Liver (tissue), 9 donors: ENCODE results near the gene COX10. TPM values are rescaled to one million over a fixed set of nuclear protein-coding genes. Genes with fewer than 3 reads are reported as not detected.

ENCODE experiments used
- DNase-seq: peaks from one replicate; pipeline ENCODE4 v3.0.0-alpha.2; 2017; ENCODE audit warnings: low spot score
- H3K27ac ChIP-seq, 2 donors: one replicate each; pipeline ENCODE4 v1.7.0; 2013; ENCODE audit warnings: inconsistent platforms in 2 of 2, low read length in 2 of 2, control low read depth in 1 of 2, low read depth in 1 of 2, mild to moderate bottlenecking in 1 of 2
- H3K27me3 ChIP-seq, 4 donors: one replicate each; pipeline versions ENCODE4 v1.6.1 to v1.7.0; 2013; ENCODE audit warnings: low read length in 3 of 4, inconsistent platforms in 1 of 4, mild to moderate bottlenecking in 1 of 4, moderate library complexity in 1 of 4; ENCODE audit not compliant: control insufficient read depth in 4 of 4, insufficient read depth in 4 of 4
- H3K36me3 ChIP-seq, 4 donors: one replicate each; pipeline versions ENCODE4 v1.6.1 to v1.7.0; 2013; ENCODE audit warnings: low read length in 3 of 4, mild to moderate bottlenecking in 3 of 4, low read depth in 1 of 4, moderate library complexity in 1 of 4; ENCODE audit not compliant: control insufficient read depth in 4 of 4, insufficient read depth in 3 of 4
- H3K4me1 ChIP-seq, 4 donors: one replicate each; pipeline versions ENCODE4 v1.6.1 to v1.7.0; 2013; ENCODE audit warnings: low read length in 3 of 4, mild to moderate bottlenecking in 3 of 4, moderate library complexity in 1 of 4; ENCODE audit not compliant: control insufficient read depth in 4 of 4, insufficient read depth in 4 of 4
- H3K4me3 ChIP-seq, 3 donors: one replicate each; pipeline versions ENCODE4 v1.6.1 to v1.7.0; 2013; ENCODE audit warnings: low read length in 3 of 3, control low read depth in 1 of 3, low read depth in 1 of 3, mild to moderate bottlenecking in 1 of 3
- H3K9ac ChIP-seq, 2 donors: one replicate each; pipeline ENCODE4 v1.7.0; 2013; ENCODE audit warnings: low read length in 2 of 2, mild to moderate bottlenecking in 2 of 2, moderate library complexity in 2 of 2, control low read depth in 1 of 2, low read depth in 1 of 2
- H3K9me3 ChIP-seq, 4 donors: one replicate each; pipeline versions ENCODE4 v1.6.1 to v1.7.0; 2013; ENCODE audit warnings: low read length in 3 of 4; ENCODE audit not compliant: control insufficient read depth in 4 of 4
- EGR1 ChIP-seq, 2 donors: IDR thresholded peaks; 2 replicates each; pipeline ENCODE4 v1.6.1; 2016 to 2018; ENCODE audit warnings: antibody characterized with exemption in 2 of 2, low read depth in 2 of 2
- FOXA1 ChIP-seq: IDR thresholded peaks from 2 replicates; pipeline ENCODE4 v1.6.1; 2016; ENCODE audit warnings: antibody characterized with exemption
- FOXA2 ChIP-seq: IDR thresholded peaks from 2 replicates; pipeline ENCODE4 v1.6.1; 2016; ENCODE audit warnings: antibody characterized with exemption
- GABPA ChIP-seq, 2 donors: IDR thresholded peaks in 1 of 2; conservative IDR thresholded peaks in 1 of 2; 2 replicates each; pipeline ENCODE4 v1.6.1; 2016; ENCODE audit warnings: antibody characterized with exemption in 2 of 2, mild to moderate bottlenecking in 1 of 2, moderate library complexity in 1 of 2
- HNF4A ChIP-seq, 2 donors: conservative IDR thresholded peaks; 2 replicates each; pipeline ENCODE4 v1.6.1; 2016; ENCODE audit warnings: antibody characterized with exemption in 2 of 2, mild to moderate bottlenecking in 2 of 2
- HNF4G ChIP-seq: IDR thresholded peaks from 2 replicates; pipeline ENCODE4 v1.6.1; 2016; ENCODE audit warnings: antibody characterized with exemption
- JUND ChIP-seq, 2 donors: IDR thresholded peaks; 2 replicates each; pipeline ENCODE4 v1.6.1; 2016; ENCODE audit warnings: antibody characterized with exemption in 2 of 2
- MAX ChIP-seq: IDR thresholded peaks from 2 replicates; pipeline ENCODE4 v1.6.1; 2016; ENCODE audit warnings: antibody characterized with exemption
- NR2F2 ChIP-seq: IDR thresholded peaks from 2 replicates; pipeline ENCODE4 v1.6.1; 2016; ENCODE audit warnings: antibody characterized with exemption
- RAD21 ChIP-seq, 2 donors: IDR thresholded peaks; 2 replicates each; pipeline ENCODE4 v1.6.1; 2016; ENCODE audit warnings: antibody characterized with exemption in 2 of 2, mild to moderate bottlenecking in 2 of 2
- REST ChIP-seq: IDR thresholded peaks from 2 replicates; pipeline ENCODE4 v1.6.1; 2016; ENCODE audit warnings: antibody characterized with exemption, mild to moderate bottlenecking
- RXRA ChIP-seq, 2 donors: IDR thresholded peaks; 2 replicates each; pipeline ENCODE4 v1.6.1; 2017 to 2018; ENCODE audit warnings: antibody characterized with exemption in 2 of 2, mild to moderate bottlenecking in 1 of 2
- SP1 ChIP-seq: IDR thresholded peaks from 2 replicates; pipeline ENCODE4 v1.6.1; 2018; ENCODE audit warnings: antibody characterized with exemption, mild to moderate bottlenecking
- TAF1 ChIP-seq: conservative IDR thresholded peaks from 2 replicates; pipeline ENCODE4 v1.6.1; 2016; ENCODE audit warnings: antibody characterized with exemption, mild to moderate bottlenecking
- YY1 ChIP-seq: IDR thresholded peaks from 2 replicates; pipeline ENCODE4 v1.6.1; 2016; ENCODE audit warnings: antibody characterized with exemption, mild to moderate bottlenecking
- ZBTB33 ChIP-seq: IDR thresholded peaks from 2 replicates; pipeline ENCODE4 v1.6.1; 2016; ENCODE audit warnings: antibody characterized with exemption
- WGBS: extraction: QIAGEN DNeasy Blood & Tissue Kit; methylation state at CpG from one replicate; pipeline ENCODE4 v1.1.7; 2013; 5-methylcytosine and 5-hydroxymethylcytosine counted together
- polyA plus RNA-seq, 2 donors: library from polyadenylated mRNA; stranded (reverse) in 1 of 2; unstranded in 1 of 2; fragments of 200-250 nt in 1 of 2; fragments of >200 nt in 1 of 2; fragmentation: Nextera tagmentation in 1 of 2; extraction: Ambion mirVana in 1 of 2; gene quantifications; one replicate each; pipeline versions ENCODE4 v1.2.1 to v1.2.3, GENCODE V29; 2013 to 2015
- total RNA-seq, 2 donors: library from RNA; depleted of rRNA; stranded (reverse); fragments of >200 nt; gene quantifications; one replicate each; pipeline ENCODE4 v1.2.3, GENCODE V29; 2014
- TF ChIP-seq, protein P1 (sequence below): fragments of 150-350 bp; IDR thresholded peaks from 2 replicates; pipeline ENCODE4 v1.5.1; 2017; ENCODE audit warnings: improper control_type of control experiment, low read depth, low read length; ENCODE audit not compliant: missing input control
- TF ChIP-seq, protein P2 (sequence below): IDR thresholded peaks from 2 replicates; pipeline ENCODE4 v1.6.1; 2016; ENCODE audit warnings: antibody characterized with exemption
- donor health status: healthy.
- donor health status: healthy.
- donor health status: healthy.
- donor health status: healthy.
- donor health status: healthy.

COX10 gene
- total and polyA plus RNA-seq, 4 donors, result 7.0 to 15.1 (median 8.7) TPM

- WGBS, result 95% methylated on average over 4 of the region's 4 CpGs
- TF ChIP-seq, protein P1, sequence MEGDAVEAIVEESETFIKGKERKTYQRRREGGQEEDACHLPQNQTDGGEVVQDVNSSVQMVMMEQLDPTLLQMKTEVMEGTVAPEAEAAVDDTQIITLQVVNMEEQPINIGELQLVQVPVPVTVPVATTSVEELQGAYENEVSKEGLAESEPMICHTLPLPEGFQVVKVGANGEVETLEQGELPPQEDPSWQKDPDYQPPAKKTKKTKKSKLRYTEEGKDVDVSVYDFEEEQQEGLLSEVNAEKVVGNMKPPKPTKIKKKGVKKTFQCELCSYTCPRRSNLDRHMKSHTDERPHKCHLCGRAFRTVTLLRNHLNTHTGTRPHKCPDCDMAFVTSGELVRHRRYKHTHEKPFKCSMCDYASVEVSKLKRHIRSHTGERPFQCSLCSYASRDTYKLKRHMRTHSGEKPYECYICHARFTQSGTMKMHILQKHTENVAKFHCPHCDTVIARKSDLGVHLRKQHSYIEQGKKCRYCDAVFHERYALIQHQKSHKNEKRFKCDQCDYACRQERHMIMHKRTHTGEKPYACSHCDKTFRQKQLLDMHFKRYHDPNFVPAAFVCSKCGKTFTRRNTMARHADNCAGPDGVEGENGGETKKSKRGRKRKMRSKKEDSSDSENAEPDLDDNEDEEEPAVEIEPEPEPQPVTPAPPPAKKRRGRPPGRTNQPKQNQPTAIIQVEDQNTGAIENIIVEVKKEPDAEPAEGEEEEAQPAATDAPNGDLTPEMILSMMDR, result no peak
- TF ChIP-seq ZBTB33, result no peak
- no peak for TF ChIP-seq REST
- TF ChIP-seq HNF4G, result no peak
- no peak for TF ChIP-seq JUND (IDR thresholded peaks at IDR 0.05)
- TF ChIP-seq YY1, result no peak
- no peak for TF ChIP-seq GABPA (IDR thresholded peaks at IDR 0.05 in 1 of 2, conservative IDR thresholded peaks at IDR 0.05 in 1 of 2)
- no peak for TF ChIP-seq HNF4A (conservative IDR thresholded peaks at IDR 0.05)
- TF ChIP-seq MAX, result no peak
- no peak for TF ChIP-seq NR2F2
- TF ChIP-seq FOXA1, result no peak
- TF ChIP-seq RAD21 (IDR thresholded peaks at IDR 0.05), result no peak
- TF ChIP-seq, protein P2, sequence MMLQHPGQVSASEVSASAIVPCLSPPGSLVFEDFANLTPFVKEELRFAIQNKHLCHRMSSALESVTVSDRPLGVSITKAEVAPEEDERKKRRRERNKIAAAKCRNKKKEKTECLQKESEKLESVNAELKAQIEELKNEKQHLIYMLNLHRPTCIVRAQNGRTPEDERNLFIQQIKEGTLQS, result no peak
- TF ChIP-seq FOXA2, result no peak
- no peak for TF ChIP-seq RXRA (IDR thresholded peaks at IDR 0.05)
- no peak for TF ChIP-seq EGR1 (IDR thresholded peaks at IDR 0.05; ENCODE audit: low read depth in 2 of 2)
- no peak for TF ChIP-seq SP1
- no peak for TF ChIP-seq TAF1
- no peak overlapping the region for H3K4me3 ChIP-seq
- H3K36me3 ChIP-seq, result peaks cover 0 to 3% (median 0%) of the 10 kb centered on the region in 4 donors
- H3K9ac ChIP-seq, result no peak overlapping the region
- no peak overlapping the region for H3K27ac ChIP-seq
- H3K9me3 ChIP-seq, result no peaks in the 10 kb centered on the region
- DNase-seq, result no peak
- H3K27me3 ChIP-seq, result no peaks in the 10 kb centered on the region
- H3K4me1 ChIP-seq, result no peaks in the 10 kb centered on the region
Observed at GRCh38 chr17:14196377-14196997, 127.2 kb downstream of the COX10 start.
